NCI-H2107 (cell line): ENCODE results near the gene METTL23.

ENCODE experiments used
- DNase-seq: peaks from one replicate; lab custom pipeline; 2025; lab: John Stamatoyannopoulos, UW

METTL23 gene

DNA sequence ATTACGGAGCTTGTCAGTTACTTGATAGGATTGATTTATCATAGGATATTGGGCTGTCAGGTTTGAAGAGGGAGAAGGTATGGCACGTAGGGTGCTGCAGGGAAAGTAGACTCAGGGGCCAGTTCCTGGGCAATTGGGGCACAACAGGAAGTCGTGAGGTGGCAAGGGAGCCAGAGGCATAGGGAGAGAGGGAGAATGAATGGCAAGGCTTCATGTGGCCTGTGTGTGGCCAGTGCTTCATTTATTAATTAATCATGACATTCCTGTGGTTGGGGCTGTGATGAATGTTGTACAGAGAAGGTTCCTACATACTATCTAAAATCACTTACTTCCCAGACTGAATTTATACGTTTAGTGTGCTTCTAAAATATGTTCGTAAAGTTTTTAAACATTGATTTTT lies 30.6 kb downstream of the METTL23 start:
- DNase-seq: no peak

DNA sequence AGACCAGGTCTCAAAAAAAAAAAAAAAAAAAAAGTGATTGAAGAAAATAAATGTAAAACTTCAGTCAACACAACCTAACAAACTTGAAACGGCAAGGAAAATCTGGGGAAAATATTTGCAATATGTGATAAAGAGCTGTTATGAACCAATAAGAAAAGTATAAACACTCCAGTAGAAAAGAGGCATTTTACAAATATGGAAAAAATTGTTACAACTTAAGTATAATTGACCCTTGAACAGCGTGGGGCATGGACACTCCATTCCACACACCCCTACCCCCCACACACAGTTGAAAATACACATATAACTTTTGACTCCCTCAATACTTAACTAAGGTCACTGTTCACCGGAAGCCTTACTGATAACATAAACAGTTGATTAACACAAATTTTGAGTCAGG lies 31.9 kb downstream of the METTL23 start:
- DNase-seq: no peak

DNA sequence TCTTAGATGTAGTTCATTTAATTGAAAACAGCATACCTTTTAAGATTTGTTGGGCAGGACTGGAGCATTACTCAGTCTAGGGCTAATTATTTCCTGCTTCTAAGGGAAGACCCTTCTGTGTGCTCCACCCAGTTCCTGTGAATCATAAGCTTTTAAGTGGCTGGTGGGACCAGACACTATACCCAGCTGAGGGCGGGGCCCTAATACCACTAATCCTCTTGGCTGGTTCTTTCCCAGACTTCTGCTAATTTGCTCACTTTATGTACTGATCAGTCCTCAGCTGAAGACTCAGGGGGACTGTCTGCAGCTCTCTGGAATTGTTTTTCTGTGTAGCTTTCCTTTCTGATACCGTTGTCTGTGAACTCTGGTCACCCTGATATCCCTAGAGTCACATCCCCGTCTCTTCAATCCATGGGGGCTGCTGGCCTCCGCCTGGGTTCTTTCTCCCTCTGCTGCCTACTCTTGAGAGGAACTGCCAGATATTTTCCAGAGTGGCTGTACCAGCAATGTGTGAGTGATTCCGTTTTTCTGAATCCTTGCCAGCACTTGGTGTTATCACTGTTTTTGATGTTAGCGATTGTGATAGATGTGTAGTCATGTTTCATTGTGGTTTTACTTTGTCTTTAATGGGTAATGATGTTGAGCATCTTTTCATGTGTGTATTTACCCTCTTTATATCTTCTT lies 46.3 kb downstream of the METTL23 start:
- DNase-seq: no peak

DNA sequence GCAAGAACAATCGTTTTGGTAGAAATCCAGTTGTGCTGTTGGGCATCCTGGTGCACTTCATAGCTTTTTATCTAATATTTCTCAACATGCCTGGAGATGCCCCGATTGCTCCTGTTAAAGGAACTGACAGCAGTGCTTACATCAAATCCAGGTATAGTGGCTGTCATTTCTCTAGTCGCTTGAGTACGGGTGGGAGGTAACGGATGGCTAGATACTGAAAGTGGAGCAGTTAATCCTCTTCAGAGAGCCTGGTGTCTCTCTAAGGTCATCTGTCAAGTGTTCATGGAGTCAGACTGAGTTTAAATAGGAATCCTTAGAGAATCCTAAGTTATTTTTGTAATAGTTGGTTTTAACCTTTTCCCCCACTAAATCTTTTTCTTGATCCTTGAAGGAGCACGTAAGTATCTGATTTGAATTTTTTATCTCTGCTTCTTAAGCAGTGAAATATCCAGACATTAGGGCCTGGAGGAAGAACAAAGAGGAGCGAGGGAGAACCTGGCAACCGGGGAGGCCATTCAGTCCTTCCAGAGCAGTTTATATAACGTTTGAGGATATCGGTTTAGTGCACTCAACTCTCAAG lies 48.5 kb downstream of the METTL23 start:
- DNase-seq: no peak

DNA sequence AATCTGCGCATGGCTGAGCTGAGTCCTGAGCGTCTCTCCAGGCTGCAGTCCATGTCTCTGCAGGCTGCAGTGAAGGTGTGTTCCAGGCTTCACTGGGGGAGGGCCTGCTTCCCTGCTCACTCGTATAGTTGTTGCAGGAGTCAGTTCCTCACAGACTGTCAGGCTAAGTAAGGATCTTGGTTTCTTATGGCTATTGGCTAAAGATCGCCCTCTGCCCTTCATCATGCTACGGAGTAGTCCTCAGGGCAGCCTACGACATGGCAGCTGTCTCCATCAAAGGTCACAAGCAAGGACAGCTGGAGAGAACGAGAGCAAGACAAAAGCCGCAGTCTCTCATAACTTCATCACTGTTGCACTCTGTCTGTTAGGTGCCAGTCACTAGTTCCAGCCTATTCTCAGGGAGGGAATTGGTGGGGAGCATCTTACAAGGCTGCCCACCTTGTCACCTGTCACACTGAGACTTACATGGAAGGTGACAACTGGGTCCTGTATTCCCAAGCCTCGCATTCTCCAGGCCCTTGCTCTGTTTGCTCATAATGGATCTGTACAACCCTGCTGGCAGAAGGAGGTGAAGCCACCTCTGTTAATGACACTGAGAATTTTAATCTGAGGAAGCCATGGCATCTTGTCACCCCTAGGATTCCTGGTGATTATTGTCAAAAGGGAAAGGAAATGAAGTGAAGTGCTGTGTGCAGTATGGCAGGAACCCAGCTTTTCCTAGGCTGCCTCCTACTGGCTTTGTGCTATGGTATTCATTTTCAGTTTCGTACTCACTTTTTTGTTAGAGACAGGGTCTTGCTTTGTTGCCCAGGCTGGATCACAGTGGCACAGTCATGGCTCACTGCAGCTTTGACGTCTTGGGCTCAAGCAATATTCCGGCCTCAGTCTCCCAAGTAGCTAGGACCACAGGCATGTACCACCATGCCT lies 54.7 kb downstream of the METTL23 start:
- DNase-seq: no peak

DNA sequence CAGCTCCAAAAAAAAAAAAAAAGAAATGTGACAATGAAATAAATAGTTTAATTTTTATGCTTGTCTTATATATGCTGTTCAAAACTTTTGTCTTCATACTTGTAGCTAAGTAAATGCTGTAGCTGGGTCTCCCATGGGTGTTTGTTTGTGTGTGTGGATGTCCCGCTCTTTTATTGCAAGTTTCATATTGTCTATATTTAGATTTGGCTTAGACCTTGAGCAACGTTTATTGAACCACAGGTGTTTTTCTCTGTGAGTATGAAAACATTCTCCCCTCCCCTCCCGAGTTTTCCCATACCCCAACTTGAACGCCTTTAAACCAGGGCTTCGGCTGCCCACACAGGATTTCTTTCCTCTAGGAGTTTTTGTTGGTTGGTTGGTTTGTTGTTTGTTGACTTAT lies 56.5 kb downstream of the METTL23 start:
- DNase-seq: no peak
